ENCODE results near the gene MAP1LC3B2.

Gene MAP1LC3B2

GRCh38 chr12:116559162-116559935, at the start of gene MAP1LC3B2:
Gene MAP1LC3B2 (plus strand): TSS chr12:116559381. CDS start chr12:116575943, 16,562 bp downstream.
- DNase-seq = peak; percentile 79

GRCh38 chr12:116513944-116514343, 45.2 kb upstream of the MAP1LC3B2 start:
- no peak for DNase-seq

GRCh38 chr12:116515684-116516083, 43.5 kb upstream of the MAP1LC3B2 start:
- no peak for DNase-seq

- no peak for DNase-seq
Measured at GRCh38 chr12:116516657-116517056, 42.5 kb upstream of the MAP1LC3B2 start.

- no peak for DNase-seq
Measured at GRCh38 chr12:116517431-116518045, 41.6 kb upstream of the MAP1LC3B2 start.

GRCh38 chr12:116520225-116520760, 38.9 kb upstream of the MAP1LC3B2 start:
- no peak for DNase-seq

- no peak for DNase-seq
Measured at GRCh38 chr12:116520801-116521471, 38.2 kb upstream of the MAP1LC3B2 start.

GRCh38 chr12:116524311-116524710, 34.9 kb upstream of the MAP1LC3B2 start:
- no peak for DNase-seq

GRCh38 chr12:116524964-116525379, 34.2 kb upstream of the MAP1LC3B2 start:
- DNase-seq = no peak

GRCh38 chr12:116525418-116526001, 33.7 kb upstream of the MAP1LC3B2 start:
- DNase-seq = no peak

- no peak for DNase-seq
Measured at GRCh38 chr12:116528065-116528464, 31.1 kb upstream of the MAP1LC3B2 start.

GRCh38 chr12:116528498-116528897, 30.7 kb upstream of the MAP1LC3B2 start:
- DNase-seq = no peak

- no peak for DNase-seq
Measured at GRCh38 chr12:116529048-116529447, 30.1 kb upstream of the MAP1LC3B2 start.

GRCh38 chr12:116529686-116530085, 29.5 kb upstream of the MAP1LC3B2 start:
- DNase-seq = no peak

GRCh38 chr12:116532428-116532827, 26.8 kb upstream of the MAP1LC3B2 start:
- no peak for DNase-seq

- no peak for DNase-seq
Measured at GRCh38 chr12:116532986-116533342, 26.2 kb upstream of the MAP1LC3B2 start.

- DNase-seq = peak; percentile 85
Measured at GRCh38 chr12:116533343-116534251, 25.6 kb upstream of the MAP1LC3B2 start.

GRCh38 chr12:116534311-116535121, 24.7 kb upstream of the MAP1LC3B2 start:
- DNase-seq = no peak

- no peak for DNase-seq
Measured at GRCh38 chr12:116535241-116535640, 23.9 kb upstream of the MAP1LC3B2 start.

GRCh38 chr12:116537101-116537904, 21.9 kb upstream of the MAP1LC3B2 start:
- DNase-seq = no peak

Measured in stimulated activated CD4-positive, alpha-beta T cell treated with anti-CD3 and anti-CD28 coated beads, Interleukin-15, amount 100 ng/mL, for 24 hours (primary cell).